Mesodermal cell (in vitro differentiated cells): ENCODE results near the gene GPRIN3.

Source experiments
- H3K27ac ChIP-seq: 2 replicates; pipeline ENCODE4 v1.7.0; 2013; ENCODE audit warnings: mild to moderate bottlenecking, low read depth, low read length, moderate library complexity; ENCODE audit not compliant: severe bottlenecking
- H3K36me3 ChIP-seq: 2 replicates; pipeline ENCODE4 v1.7.1; 2013; ENCODE audit warnings: mild to moderate bottlenecking, low read length, moderate library complexity; ENCODE audit not compliant: control insufficient read depth, insufficient read depth
- H3K4me1 ChIP-seq: one replicate; pipeline ENCODE4 v1.7.1; 2013; ENCODE audit warnings: mild to moderate bottlenecking, low read length; ENCODE audit not compliant: insufficient read depth, control insufficient read depth, poor library complexity, severe bottlenecking
- H3K4me3 ChIP-seq: 2 replicates; pipeline ENCODE4 v1.7.0; 2013; ENCODE audit warnings: low read length, control low read depth, mild to moderate bottlenecking; ENCODE audit not compliant: insufficient read depth, poor library complexity, severe bottlenecking; ENCODE audit errors: extremely low read depth
- H3K9me3 ChIP-seq: 2 replicates; pipeline ENCODE4 v1.7.1; 2013; ENCODE audit warnings: mild to moderate bottlenecking, low read length, moderate library complexity; ENCODE audit not compliant: control insufficient read depth
- WGBS, 2 experiments: methylation state at CpG; one replicate each; pipeline ENCODE4 v1.1.5; 2013; ENCODE audit warnings: missing lambda C conversion rate in 2 of 2; ENCODE audit not compliant: insufficient coverage in 2 of 2; 5-methylcytosine and 5-hydroxymethylcytosine counted together

The GPRIN3 gene

GRCh38 chr4:89293299-89293698, 14.3 kb downstream of the GPRIN3 start:
- Histone ChIP-seq H3K36me3 (no peaks in the 10 kb centered on the region), H3K27ac (no peak overlapping the region), H3K9me3 (no peaks in the 10 kb centered on the region), H3K4me1 (no peaks in the 10 kb centered on the region), H3K4me3 (no peak overlapping the region)
- WGBS, 2 experiments = 80 to 100% methylated on average over 1 to 2 of the region's 4 CpGs

DNA sequence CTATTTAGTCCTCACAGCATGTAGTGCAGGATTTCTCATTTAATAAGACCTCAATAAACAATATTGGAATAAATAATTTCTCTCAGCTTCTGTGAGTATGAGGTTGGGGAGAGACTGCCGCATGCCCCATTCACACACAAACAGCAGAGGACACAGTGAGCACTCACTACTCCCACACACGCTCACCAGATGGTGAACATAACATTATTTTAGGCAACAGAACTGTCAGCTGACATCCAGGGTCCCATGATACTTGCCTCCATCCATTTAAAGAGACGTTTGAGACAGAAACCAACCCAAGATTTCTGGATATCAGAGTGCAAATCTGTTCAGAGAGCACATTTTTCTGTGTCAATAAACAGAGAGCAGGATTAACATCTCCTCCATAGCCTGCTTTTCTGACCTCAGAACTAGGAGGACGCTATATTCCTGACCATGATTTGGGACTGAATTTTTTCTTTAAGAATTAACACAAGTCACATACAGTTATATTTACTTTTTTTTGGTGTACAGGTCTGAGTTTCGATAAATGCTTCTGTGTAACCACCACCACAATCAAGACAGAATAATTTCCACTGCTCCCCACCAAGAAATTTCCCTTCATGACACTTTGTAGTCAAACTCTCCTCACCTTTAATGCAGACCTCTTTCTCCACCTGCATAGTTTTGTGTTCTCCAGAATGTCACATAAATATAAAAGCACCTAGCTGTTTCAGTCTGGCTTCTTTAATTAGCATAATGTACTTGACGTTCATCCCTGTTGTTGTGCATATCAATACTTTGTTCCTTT, 16.7 kb downstream of the GPRIN3 start:
- no peaks in the 10 kb centered on the region for H3K4me1 ChIP-seq
- H3K4me3 ChIP-seq = no peak overlapping the region
- H3K27ac ChIP-seq = no peak overlapping the region
- 79 to 92% methylated on average over 2 to 4 of the region's 6 CpGs for WGBS, 2 experiments
- H3K9me3 ChIP-seq = no peaks in the 10 kb centered on the region
- H3K36me3 ChIP-seq = no peaks in the 10 kb centered on the region

GRCh38 chr4:89289312-89289711, 18.3 kb downstream of the GPRIN3 start:
- Histone ChIP-seq H3K4me1 (no peaks in the 10 kb centered on the region), H3K36me3 (no peaks in the 10 kb centered on the region), H3K9me3 (no peaks in the 10 kb centered on the region), H3K27ac (no peak overlapping the region), H3K4me3 (no peak overlapping the region)
- 86 to 100% methylated on average over 1 of the region's 2 CpGs for WGBS, 2 experiments

DNA sequence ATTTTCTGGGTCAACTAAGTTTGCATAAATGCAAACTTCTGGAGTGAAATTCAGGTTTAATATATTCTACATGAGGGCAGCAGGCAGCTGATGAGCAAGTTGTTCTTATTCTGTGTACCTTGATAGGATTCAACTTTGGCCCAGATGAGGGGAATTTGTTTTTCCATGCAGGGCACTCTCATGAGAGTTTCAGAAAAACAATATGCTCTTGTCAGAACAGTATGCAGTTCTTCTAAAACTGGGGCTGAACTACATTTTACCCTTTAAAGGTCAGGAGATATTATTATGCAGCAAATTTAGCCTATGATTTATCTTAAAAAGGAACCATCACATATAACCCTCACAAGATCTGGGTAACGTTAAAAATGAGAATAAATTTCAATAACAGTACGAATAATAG, 19.2 kb downstream of the GPRIN3 start:
- H3K4me3 ChIP-seq = no peak overlapping the region
- H3K36me3 ChIP-seq = no peaks in the 10 kb centered on the region
- H3K4me1 ChIP-seq = no peaks in the 10 kb centered on the region
- WGBS, 2 experiments = 100% methylated on average over 1 of the region's 2 CpGs
- no peak overlapping the region for H3K27ac ChIP-seq
- H3K9me3 ChIP-seq = no peaks in the 10 kb centered on the region

- WGBS, 2 experiments = 75 to 91% methylated on average over 2 to 4 of the region's 6 CpGs
- Histone ChIP-seq H3K36me3 (no peaks in the 10 kb centered on the region), H3K4me3 (no peak overlapping the region), H3K27ac (no peak overlapping the region), H3K4me1 (no peaks in the 10 kb centered on the region), H3K9me3 (no peaks in the 10 kb centered on the region)
Measured at GRCh38 chr4:89287945-89288344, 19.7 kb downstream of the GPRIN3 start.

- Histone ChIP-seq H3K27ac (no peak overlapping the region), H3K9me3 (no peaks in the 10 kb centered on the region), H3K4me1 (no peaks in the 10 kb centered on the region), H3K36me3 (no peaks in the 10 kb centered on the region), H3K4me3 (no peak overlapping the region)
- WGBS, 2 experiments = 89 to 100% methylated on average over 1 of the region's 2 CpGs
Measured at GRCh38 chr4:89285745-89286144, 21.9 kb downstream of the GPRIN3 start.

DNA sequence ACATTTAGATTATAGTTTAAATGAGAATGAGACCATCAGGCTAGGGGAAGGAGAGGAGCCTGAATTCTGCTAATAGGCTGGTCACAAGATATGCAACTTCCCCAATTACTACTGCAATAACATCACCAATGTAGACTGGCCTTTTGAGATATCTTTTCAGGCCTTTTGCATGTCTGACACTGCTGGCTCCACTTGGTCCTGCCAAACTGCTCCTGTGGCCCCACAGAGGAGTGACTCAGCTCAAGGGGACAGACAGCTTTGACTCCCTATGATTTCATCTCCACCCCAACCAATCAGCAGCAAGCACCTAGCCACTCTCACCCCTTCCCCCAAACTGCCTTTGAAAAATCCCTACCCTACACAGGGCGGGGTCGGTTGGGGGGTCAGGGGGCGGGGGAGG, 22.8 kb downstream of the GPRIN3 start:
- no CpG with 5 or more reads among the region's 3 CpGs for WGBS, 2 experiments
- Histone ChIP-seq H3K9me3 (no peaks in the 10 kb centered on the region), H3K4me3 (no peak overlapping the region), H3K27ac (no peak overlapping the region), H3K36me3 (no peaks in the 10 kb centered on the region), H3K4me1 (no peaks in the 10 kb centered on the region)

DNA sequence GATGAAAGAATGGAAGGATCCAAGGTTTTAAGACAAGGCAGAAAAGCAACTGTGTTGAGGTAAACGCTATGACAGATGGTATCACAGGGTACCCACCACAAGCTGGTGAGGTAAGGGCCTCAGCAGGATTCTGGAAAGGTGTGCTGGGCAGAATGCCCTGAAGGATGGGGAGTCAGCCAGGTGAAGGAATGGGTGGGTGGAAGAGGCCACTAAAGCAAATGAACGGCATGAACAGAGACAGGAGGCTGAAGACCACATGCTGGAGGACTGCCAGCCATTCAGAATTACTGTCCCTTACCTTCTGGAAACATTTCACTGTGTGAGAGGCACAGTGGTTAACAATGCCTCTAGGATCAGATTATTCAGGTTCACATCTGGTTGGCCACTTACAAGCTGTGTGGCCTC, 23.6 kb downstream of the GPRIN3 start:
- no peak overlapping the region for H3K4me3 ChIP-seq
- no peaks in the 10 kb centered on the region for H3K9me3 ChIP-seq
- WGBS, 2 experiments = 100% methylated on average over 1 to 2 of the region's 2 CpGs
- no peaks in the 10 kb centered on the region for H3K4me1 ChIP-seq
- no peaks in the 10 kb centered on the region for H3K36me3 ChIP-seq
- no peak overlapping the region for H3K27ac ChIP-seq

DNA sequence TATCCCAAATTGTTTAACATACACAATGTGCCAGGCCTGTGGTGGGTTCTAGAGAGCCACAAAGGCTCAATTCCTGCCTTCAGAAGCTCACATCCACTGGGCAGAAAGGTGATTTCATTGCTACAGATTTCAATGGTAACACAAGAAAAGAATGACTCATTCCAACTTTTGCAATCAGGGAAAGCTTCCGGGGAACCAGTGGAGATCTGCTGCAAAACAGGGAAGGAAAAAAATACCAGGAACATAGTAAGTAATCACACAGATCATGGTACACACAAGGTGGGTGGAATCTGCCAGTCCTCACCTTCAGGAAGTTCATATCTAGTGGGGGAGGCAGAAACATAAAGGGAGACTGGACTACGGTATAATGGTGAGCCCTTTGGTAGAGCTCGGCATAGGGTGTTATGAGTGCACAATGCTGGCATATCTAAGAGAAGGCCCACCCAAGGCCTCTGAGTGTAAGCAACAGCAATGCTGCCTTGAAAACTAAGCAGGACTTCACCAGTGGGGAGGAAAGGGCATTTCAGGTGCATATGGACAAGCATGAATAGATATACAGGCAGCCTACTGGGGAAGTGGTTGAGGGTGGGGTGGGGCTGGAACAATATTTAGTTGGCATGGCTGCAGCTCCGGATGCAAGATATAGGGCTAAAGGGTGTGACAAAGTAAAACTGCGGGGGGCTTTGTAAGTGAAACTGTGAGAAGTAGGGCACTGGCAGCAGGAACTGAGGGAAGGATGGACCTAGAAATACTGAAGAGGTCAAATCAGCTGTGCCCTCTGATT, 24.2 kb downstream of the GPRIN3 start:
- 91 to 98% methylated on average over 4 of the region's 5 CpGs for WGBS, 2 experiments
- Histone ChIP-seq H3K4me1 (no peaks in the 10 kb centered on the region), H3K27ac (no peak overlapping the region), H3K36me3 (no peaks in the 10 kb centered on the region), H3K9me3 (no peaks in the 10 kb centered on the region), H3K4me3 (no peak overlapping the region)

DNA sequence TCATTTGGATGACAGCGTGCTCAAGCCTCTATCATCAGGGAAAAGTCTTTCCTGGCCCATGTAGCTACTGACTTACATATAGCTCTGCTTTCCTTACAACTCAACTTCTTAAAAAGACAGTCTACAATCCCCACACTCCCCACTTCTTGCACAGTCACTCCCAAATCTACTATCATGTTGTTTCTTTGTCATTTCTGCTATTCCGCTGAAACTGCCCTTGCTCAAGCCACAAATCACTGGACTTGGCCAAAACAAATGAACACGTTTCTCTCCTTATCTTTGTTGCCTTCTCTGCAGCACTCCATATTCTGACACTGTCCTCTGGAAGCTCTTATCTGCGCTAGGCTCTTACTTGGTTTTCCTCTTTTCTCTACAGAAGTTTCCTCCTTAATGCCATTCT, 28.2 kb downstream of the GPRIN3 start:
- Histone ChIP-seq H3K27ac (no peak overlapping the region), H3K36me3 (no peaks in the 10 kb centered on the region), H3K9me3 (no peaks in the 10 kb centered on the region), H3K4me1 (no peaks in the 10 kb centered on the region), H3K4me3 (no peak overlapping the region)
- 84 to 92% methylated on average over 4 of the region's 4 CpGs for WGBS, 2 experiments

DNA sequence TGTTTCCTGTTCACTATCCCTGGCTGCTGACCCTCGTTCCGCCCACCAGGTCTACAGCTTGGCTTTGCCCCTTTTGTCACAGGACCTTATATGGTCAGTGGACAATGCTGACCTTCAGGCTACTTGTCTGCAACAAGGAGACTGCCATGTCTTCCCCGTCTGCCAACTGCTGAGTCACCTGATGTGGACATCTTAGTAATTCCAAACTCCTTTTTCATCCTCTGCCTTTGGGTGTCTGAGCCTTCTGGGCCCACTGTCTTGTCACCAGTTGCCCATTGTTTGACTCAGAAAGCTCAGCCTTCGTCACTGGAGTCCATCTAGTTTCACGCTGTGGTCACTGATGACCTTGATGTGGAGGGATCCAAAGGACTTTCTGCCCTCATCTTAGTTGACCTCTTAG, 30.2 kb downstream of the GPRIN3 start:
- Histone ChIP-seq H3K4me3 (no peak overlapping the region), H3K4me1 (no peaks in the 10 kb centered on the region), H3K9me3 (no peaks in the 10 kb centered on the region), H3K36me3 (no peaks in the 10 kb centered on the region), H3K27ac (no peak overlapping the region)
- WGBS, 2 experiments = 91 to 95% methylated on average over 5 of the region's 5 CpGs
